ENCODE measurements around the gene GAGE10.

DNA sequence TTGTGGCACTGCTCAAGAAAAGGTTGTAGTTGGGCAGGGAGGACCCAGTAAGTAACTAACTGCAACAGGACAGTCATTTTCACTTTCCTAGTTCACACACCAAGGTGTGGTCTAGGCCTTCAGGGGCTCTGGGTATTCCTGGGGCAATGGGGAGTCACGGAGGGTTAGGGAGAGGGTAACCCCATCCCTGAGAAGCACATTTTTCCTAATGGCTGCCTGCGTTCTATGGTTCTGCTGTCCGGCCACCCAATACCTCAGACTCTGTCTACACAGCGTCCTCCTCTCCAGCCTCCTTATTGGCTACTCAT, 34.8 kb upstream of the GAGE10 start:
- TF ChIP-seq, protein P1, sequence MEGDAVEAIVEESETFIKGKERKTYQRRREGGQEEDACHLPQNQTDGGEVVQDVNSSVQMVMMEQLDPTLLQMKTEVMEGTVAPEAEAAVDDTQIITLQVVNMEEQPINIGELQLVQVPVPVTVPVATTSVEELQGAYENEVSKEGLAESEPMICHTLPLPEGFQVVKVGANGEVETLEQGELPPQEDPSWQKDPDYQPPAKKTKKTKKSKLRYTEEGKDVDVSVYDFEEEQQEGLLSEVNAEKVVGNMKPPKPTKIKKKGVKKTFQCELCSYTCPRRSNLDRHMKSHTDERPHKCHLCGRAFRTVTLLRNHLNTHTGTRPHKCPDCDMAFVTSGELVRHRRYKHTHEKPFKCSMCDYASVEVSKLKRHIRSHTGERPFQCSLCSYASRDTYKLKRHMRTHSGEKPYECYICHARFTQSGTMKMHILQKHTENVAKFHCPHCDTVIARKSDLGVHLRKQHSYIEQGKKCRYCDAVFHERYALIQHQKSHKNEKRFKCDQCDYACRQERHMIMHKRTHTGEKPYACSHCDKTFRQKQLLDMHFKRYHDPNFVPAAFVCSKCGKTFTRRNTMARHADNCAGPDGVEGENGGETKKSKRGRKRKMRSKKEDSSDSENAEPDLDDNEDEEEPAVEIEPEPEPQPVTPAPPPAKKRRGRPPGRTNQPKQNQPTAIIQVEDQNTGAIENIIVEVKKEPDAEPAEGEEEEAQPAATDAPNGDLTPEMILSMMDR (conservative IDR thresholded peaks at IDR 0.05), result no peak
- no peak for TF ChIP-seq ZFX (IDR thresholded peaks at IDR 0.05)

Measured in C4-2B (cell line).